ENCODE data around the gene RASAL3.

- TF ChIP-seq, protein P1, sequence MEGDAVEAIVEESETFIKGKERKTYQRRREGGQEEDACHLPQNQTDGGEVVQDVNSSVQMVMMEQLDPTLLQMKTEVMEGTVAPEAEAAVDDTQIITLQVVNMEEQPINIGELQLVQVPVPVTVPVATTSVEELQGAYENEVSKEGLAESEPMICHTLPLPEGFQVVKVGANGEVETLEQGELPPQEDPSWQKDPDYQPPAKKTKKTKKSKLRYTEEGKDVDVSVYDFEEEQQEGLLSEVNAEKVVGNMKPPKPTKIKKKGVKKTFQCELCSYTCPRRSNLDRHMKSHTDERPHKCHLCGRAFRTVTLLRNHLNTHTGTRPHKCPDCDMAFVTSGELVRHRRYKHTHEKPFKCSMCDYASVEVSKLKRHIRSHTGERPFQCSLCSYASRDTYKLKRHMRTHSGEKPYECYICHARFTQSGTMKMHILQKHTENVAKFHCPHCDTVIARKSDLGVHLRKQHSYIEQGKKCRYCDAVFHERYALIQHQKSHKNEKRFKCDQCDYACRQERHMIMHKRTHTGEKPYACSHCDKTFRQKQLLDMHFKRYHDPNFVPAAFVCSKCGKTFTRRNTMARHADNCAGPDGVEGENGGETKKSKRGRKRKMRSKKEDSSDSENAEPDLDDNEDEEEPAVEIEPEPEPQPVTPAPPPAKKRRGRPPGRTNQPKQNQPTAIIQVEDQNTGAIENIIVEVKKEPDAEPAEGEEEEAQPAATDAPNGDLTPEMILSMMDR (IDR thresholded peaks at IDR 0.05), result no peak
- TF ChIP-seq POLR2A (IDR thresholded peaks at IDR 0.05), result no peak
These were observed 7.9 kb downstream of the RASAL3 start for GRCh38 chr19:15456441-15456840.

All from esophagus squamous epithelium (tissue), 4 donors.